Thymus (tissue), 11 donors: ENCODE measurements around the gene IRAG1. TPM values are rescaled to one million over a fixed set of nuclear protein-coding genes. Genes with fewer than 3 reads are reported as not detected.

Experiments used
- DNase-seq, 9 donors: peaks; one replicate each; pipeline ENCODE4 v3.0.0-alpha.2; 2013; ENCODE audit warnings: low spot score in 9 of 9, low read depth in 6 of 9, missing footprints in 1 of 9
- H3K27ac ChIP-seq, 2 donors: one replicate each; pipeline ENCODE4 v1.5.1; 2013; ENCODE audit warnings: control low read depth in 1 of 2, low read depth in 1 of 2, low read length in 1 of 2, mild to moderate bottlenecking in 1 of 2, moderate library complexity in 1 of 2
- H3K27me3 ChIP-seq, 2 donors: one replicate each; pipeline ENCODE4 v1.5.1; 2013; ENCODE audit warnings: low read length in 1 of 2; ENCODE audit not compliant: control insufficient read depth in 2 of 2, insufficient read depth in 1 of 2
- H3K36me3 ChIP-seq, 2 donors: one replicate each; pipeline ENCODE4 v1.5.1; 2013; ENCODE audit warnings: low read length in 1 of 2, mild to moderate bottlenecking in 1 of 2, moderate library complexity in 1 of 2; ENCODE audit not compliant: control insufficient read depth in 2 of 2, insufficient read depth in 2 of 2
- H3K4me1 ChIP-seq, 2 donors: one replicate each; pipeline ENCODE4 v1.5.1; 2013; ENCODE audit warnings: low read length in 2 of 2; ENCODE audit not compliant: control insufficient read depth in 2 of 2, insufficient read depth in 2 of 2
- H3K4me3 ChIP-seq, 2 donors: one replicate each; pipeline ENCODE4 v1.5.1; 2013; ENCODE audit warnings: low read length in 2 of 2, control low read depth in 1 of 2, mild to moderate bottlenecking in 1 of 2
- H3K9me3 ChIP-seq, 2 donors: one replicate each; pipeline ENCODE4 v1.5.1; 2013; ENCODE audit warnings: low read length in 1 of 2, mild to moderate bottlenecking in 1 of 2; ENCODE audit not compliant: control insufficient read depth in 2 of 2, insufficient read depth in 1 of 2
- WGBS: extraction: QIAGEN DNeasy Blood & Tissue Kit; methylation state at CpG from one replicate; pipeline ENCODE4 v1.1.7; 2013; 5-methylcytosine and 5-hydroxymethylcytosine counted together
- polyA plus RNA-seq: library from polyadenylated mRNA; stranded (reverse); fragments of 200-250 nt; gene quantifications from one replicate; pipeline ENCODE4 v1.2.3, GENCODE V29; 2013
- total RNA-seq: library from RNA; stranded (reverse); fragments of 120-200 nt; gene quantifications from one replicate; pipeline ENCODE4 v1.2.4, GENCODE V29; 2013
- donor health status: healthy.

Gene IRAG1
- total and polyA plus RNA-seq, 2 donors, result 1.7 to 3.1 TPM

DNA sequence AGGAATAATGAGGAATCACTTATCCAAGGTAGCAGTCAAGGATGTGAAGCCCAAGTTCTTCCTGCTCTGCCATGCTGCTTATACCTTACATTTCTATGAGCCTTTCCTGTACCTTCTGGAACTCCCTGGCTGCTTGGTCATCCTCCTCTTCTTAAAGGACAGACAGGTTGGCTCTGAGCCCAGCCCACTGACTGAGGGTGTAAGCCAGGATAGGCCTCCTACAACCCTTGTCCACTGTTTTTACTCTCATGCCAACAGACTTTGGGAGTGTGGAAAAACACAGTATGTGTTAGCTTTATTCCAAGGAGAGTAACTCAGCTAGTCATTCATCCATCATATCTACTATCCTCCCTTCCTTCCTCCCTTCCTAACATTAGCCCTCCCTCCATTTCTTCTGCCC lies 47.5 kb downstream of the IRAG1 start:
- Histone ChIP-seq H3K36me3 (no peaks in the 10 kb centered on the region), H3K4me3 (no peak overlapping the region), H3K9me3 (no peaks in the 10 kb centered on the region), H3K4me1 (peaks cover 0 to 5% of the 10 kb centered on the region in 2 donors), H3K27ac (no peak overlapping the region), H3K27me3 (no peaks in the 10 kb centered on the region)
- no peak for DNase-seq

DNA sequence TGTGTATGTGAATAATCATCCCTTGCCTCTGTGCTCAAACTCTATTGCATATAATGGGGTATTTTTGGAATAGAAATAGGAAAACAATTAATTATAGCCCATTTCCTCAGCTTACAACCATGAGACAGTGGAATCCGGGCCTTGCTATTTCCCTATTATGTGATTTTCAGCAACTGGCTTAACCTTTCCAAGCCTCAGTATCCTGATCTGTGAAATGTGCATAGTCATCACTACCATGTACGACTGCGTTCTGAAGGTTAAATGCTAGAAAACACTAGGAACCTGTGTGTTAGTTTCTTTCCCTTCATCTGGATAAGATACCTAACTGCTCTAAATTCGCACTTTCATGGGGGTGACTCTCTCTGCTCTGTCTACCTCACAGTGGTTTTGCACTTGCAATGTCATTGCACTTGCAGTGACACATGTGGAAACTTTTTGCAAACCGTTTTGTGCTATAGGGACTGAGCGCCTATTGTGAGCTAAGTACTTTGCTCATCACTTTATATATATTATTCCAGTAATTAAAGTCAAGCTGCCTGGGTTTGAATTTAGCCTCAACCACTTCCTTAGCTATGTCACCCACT lies 48.3 kb downstream of the IRAG1 start:
- H3K27ac ChIP-seq, result no peak overlapping the region
- peaks cover 0 to 8% of the 10 kb centered on the region in 2 donors for H3K4me1 ChIP-seq
- DNase-seq, result no peak

More for the DNA sequence above, 48.3 kb downstream of the IRAG1 start:
- H3K27me3 ChIP-seq, result no peaks in the 10 kb centered on the region
- H3K9me3 ChIP-seq, result no peaks in the 10 kb centered on the region
- 94% methylated on average over 6 of the region's 6 CpGs for WGBS
- no peaks in the 10 kb centered on the region for H3K36me3 ChIP-seq
- no peak overlapping the region for H3K4me3 ChIP-seq

Other genes with a start within 250 kb of the IRAG1 start
- gene AMPD3, start 238.5 kb downstream of the IRAG1 start, total RNA-seq, result 13.1 TPM
- 13.6 TPM for gene AMPD3, start 238.5 kb downstream of the IRAG1 start, polyA plus RNA-seq
- 20.4 TPM for gene RNF141, start 152.6 kb downstream of the IRAG1 start, total RNA-seq
- 20.0 TPM for gene RNF141, start 152.6 kb downstream of the IRAG1 start, polyA plus RNA-seq
- gene LYVE1, start 125.1 kb downstream of the IRAG1 start, total RNA-seq, result 4.1 TPM
- 16.1 TPM for gene LYVE1, start 125.1 kb downstream of the IRAG1 start, polyA plus RNA-seq
- gene CTR9, start 57.5 kb upstream of the IRAG1 start, total RNA-seq, result 29.6 TPM
- 27.4 TPM for gene CTR9, start 57.5 kb upstream of the IRAG1 start, polyA plus RNA-seq
- 531 TPM for gene EIF4G2, start 115.2 kb upstream of the IRAG1 start, total RNA-seq
- 391 TPM for gene EIF4G2, start 115.2 kb upstream of the IRAG1 start, polyA plus RNA-seq
- 55.1 TPM for gene ZBED5, start 164.3 kb upstream of the IRAG1 start, total RNA-seq
- gene ZBED5, start 164.3 kb upstream of the IRAG1 start, polyA plus RNA-seq, result 131 TPM